ENCODE measurements around the gene ABCA2. TPM values are rescaled to one million over a fixed set of nuclear protein-coding genes. Genes with fewer than 3 reads are reported as not detected.
A peak's percentile ranks its signal among the peaks of the same experiment; 100 is the strongest.

ABCA2 gene
- total RNA-seq, 1 experiment from 2014 or later = 27.0 TPM

GRCh38 chr9:137007108-137007815 lies 20.8 kb downstream of the ABCA2 start:
- POLR2A ChIA-PET = no interaction called here
- Histone ChIP-seq H3K27me3 (ENCODE audit: control insufficient read depth, insufficient read depth, low read length) (no peaks in the 10 kb centered on the region), H3K36me3 (ENCODE audit: control insufficient read depth, insufficient read depth, low read length) (no peaks in the 10 kb centered on the region), H3K4me3 (ENCODE audit: low read depth in 2 of 2, low read length in 2 of 2) (no peak overlapping the region), H3K4me1 (ENCODE audit: control insufficient read depth, insufficient read depth, low read length) (no peaks in the 10 kb centered on the region), H3K27ac (ENCODE audit: low read length) (no peak overlapping the region), H3K9me3 (ENCODE audit: control insufficient read depth, insufficient read depth, low read depth, low read length) (no peaks in the 10 kb centered on the region)
- DNase-seq (ENCODE audit: low read depth, low spot score) = no peak
- in situ Hi-C loops (cut with HindIII; ENCODE audit: low pct_unique_long_range_greater_than_20kb, low sequenced_read_pairs) (no loop called here), intact Hi-C loops (cut with micrococcal nuclease; ENCODE audit: unreplicated experiment) (no loop called here)
- CTCF ChIA-PET = interaction anchor here (0.6 kb wide), 1 partner anchor 47 kb away, joined by 7 read pairs; no protein-coding TSS in a partner anchor
- peak; percentile 63 for ATAC-seq
- TF ChIP-seq REST (IDR thresholded peaks at IDR 0.05; ENCODE audit: insufficient read depth in 1 of 2, low read depth in 2 of 2, low read length in 1 of 2) (no peak), POLR2AphosphoS5 (IDR thresholded peaks at IDR 0.05; ENCODE audit: low read depth, low read length) (no peak), TCF7L2 (IDR thresholded peaks at IDR 0.05; ENCODE audit: low read depth, low read length) (no peak), CTCF (IDR thresholded peaks at IDR 0.05) (no peak), SIN3A (IDR thresholded peaks at IDR 0.05; ENCODE audit: borderline replicate concordance, insufficient read depth, low read depth, low read length) (no peak)
- no TSS peak for BruUV-seq (replicated peaks)

GRCh38 chr9:137006116-137007003 lies 21.7 kb downstream of the ABCA2 start:
- Histone ChIP-seq H3K4me1 (ENCODE audit: control insufficient read depth, insufficient read depth, low read length) (no peaks in the 10 kb centered on the region), H3K27ac (ENCODE audit: low read length) (no peak overlapping the region), H3K27me3 (ENCODE audit: control insufficient read depth, insufficient read depth, low read length) (no peaks in the 10 kb centered on the region), H3K36me3 (ENCODE audit: control insufficient read depth, insufficient read depth, low read length) (no peaks in the 10 kb centered on the region), H3K9me3 (ENCODE audit: control insufficient read depth, insufficient read depth, low read depth, low read length) (no peaks in the 10 kb centered on the region), H3K4me3 (ENCODE audit: low read depth in 2 of 2, low read length in 2 of 2) (no peak overlapping the region)
- POLR2A ChIA-PET = no interaction called here
- BruUV-seq (replicated peaks) = no TSS peak
- DNase-seq (ENCODE audit: low read depth, low spot score) (no peak), ATAC-seq (no peak)
- intact Hi-C loops (cut with micrococcal nuclease; ENCODE audit: unreplicated experiment) (no loop called here), in situ Hi-C loops (cut with HindIII; ENCODE audit: low pct_unique_long_range_greater_than_20kb, low sequenced_read_pairs) (no loop called here)
- TF ChIP-seq CTCF (IDR thresholded peaks at IDR 0.05) (no peak), TCF7L2 (IDR thresholded peaks at IDR 0.05; ENCODE audit: low read depth, low read length) (no peak), POLR2AphosphoS5 (IDR thresholded peaks at IDR 0.05; ENCODE audit: low read depth, low read length) (no peak), REST (IDR thresholded peaks at IDR 0.05; ENCODE audit: insufficient read depth in 1 of 2, low read depth in 2 of 2, low read length in 1 of 2) (no peak), SIN3A (IDR thresholded peaks at IDR 0.05; ENCODE audit: borderline replicate concordance, insufficient read depth, low read depth, low read length) (no peak)
- CTCF ChIA-PET = no interaction called here
